HAP-1 (cell line): ENCODE results near the gene ICAM2.
"Not testable (repeated sequence)": the region's sequence is repeated elsewhere in the genome, so short reads cannot be mapped to it uniquely, and the experiment has no call there.

ENCODE experiments used
- DNase-seq, 2 experiments: peaks; one replicate each; pipeline ENCODE4 v3.0.0-alpha.2; 2016 to 2020; ENCODE audit warnings: low spot score in 2 of 2
- H3K27me3 ChIP-seq: fragments of 250-450 bp; sonication (Bioruptor Pico); 2 replicates; pipeline ENCODE4 v1.5.1; 2020; ENCODE audit warnings: low read depth, mild to moderate bottlenecking, moderate library complexity
- H3K36me3 ChIP-seq: fragments of 250-450 bp; sonication (Bioruptor Pico); replicated peaks from 2 replicates; pipeline ENCODE4 v1.5.1; 2020; ENCODE audit warnings: mild to moderate bottlenecking
- H3K4me1 ChIP-seq: fragments of 250-450 bp; sonication (Bioruptor Pico); 2 replicates; pipeline ENCODE4 v1.5.1; 2020; ENCODE audit warnings: mild to moderate bottlenecking
- H3K4me3 ChIP-seq: fragments of 250-450 bp; sonication (Bioruptor Pico); 2 replicates; pipeline ENCODE4 v1.5.1; 2020; ENCODE audit warnings: mild to moderate bottlenecking, moderate library complexity
- H3K9me3 ChIP-seq: fragments of 250-450 bp; sonication (Bioruptor Pico); 2 replicates; pipeline ENCODE4 v1.5.1; 2020; ENCODE audit warnings: mild to moderate bottlenecking, moderate library complexity
- in situ Hi-C: fragments of 300-500 bp; cut with MboI; formaldehyde crosslinking; loops from 3 replicates; pipeline ENCODE4 v1.14.3; 2020; ENCODE audit warnings: low sequenced_read_pairs, inconsistent platforms, mixed read lengths

Gene ICAM2

DNA sequence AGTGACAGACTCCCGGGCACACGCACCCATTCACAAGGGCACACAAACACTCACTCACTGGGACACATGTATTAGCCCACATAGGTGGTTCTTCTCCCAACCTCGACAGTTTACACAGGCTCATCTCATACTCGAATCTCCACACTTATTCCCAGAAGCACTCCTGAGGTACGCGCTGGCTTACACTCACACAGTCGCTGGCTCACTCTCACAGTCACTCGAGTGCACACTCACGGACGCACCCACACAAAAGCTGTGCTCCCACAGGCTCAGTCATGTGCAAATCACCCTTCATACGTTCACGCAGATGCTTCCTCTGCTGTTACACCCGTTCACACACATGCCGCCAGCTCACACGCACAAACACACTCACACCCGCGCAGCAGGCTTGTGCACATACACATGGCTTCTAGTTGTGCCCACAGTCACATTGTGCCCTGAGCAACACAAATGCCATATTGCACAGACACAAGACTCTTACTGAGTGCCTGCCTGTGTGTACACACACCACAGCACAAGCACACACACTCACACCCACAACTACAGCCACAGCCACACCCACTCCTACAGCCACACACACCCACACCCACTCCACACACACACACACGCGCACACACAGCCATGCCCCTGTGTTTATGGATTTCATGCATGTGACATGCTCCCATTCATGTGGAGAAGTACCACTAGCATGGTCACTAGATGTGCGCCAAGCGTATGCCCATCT, 30.6 kb downstream of the ICAM2 start:
- no peaks in the 10 kb centered on the region for H3K36me3 ChIP-seq
- no peaks in the 10 kb centered on the region for H3K4me1 ChIP-seq
- no peak overlapping the region for H3K4me3 ChIP-seq
- no peaks in the 10 kb centered on the region for H3K9me3 ChIP-seq
- H3K27me3 ChIP-seq: peaks cover 15% of the 10 kb centered on the region
- DNase-seq: no peak
- in situ Hi-C loops: no loop called here

DNA sequence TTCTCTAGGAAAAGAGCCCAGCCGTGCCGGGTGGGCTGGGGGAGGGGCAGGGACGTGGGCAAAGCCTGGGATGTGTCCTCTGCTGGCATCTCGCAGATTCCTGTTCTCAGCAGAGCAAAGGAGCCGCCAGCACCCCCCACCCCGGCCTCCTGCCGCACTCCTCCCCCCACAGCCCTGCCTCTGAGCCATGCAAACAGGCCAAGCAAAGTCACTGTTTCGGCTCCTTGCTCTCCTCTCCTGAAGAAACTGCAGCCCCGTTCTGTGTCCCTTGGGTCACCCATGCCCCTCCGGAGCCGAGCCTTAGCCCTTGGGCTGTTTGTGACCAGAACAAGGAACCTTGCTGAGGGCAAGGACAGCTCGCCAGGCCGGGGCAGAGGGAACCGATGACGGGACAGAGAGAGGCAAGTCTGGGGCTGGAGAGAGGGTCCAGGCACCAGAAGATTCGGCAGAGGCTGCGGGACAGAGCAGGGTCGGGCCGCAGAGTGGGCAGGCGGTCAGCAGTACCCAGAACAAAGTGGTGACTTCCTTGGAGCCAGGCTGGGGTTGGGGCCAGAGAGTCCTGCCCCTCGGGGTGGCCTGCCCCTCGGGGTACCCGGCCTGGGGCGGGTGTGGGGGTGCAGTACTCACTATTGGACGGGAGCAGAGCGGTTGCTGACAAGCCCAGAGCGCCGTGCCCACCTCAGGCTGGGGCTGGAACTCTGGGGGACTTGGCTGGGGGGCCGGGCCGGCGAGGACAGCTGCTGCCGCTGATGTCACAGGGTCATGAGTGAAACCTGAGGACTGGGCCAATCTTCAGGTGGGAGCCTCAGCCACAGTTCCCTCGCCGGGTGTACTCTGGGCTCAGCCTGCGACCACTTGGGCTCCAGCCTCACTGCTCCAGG, 31.5 kb downstream of the ICAM2 start:
- H3K9me3 ChIP-seq: no peaks in the 10 kb centered on the region
- in situ Hi-C loops: no loop called here
- H3K27me3 ChIP-seq: peaks cover 13% of the 10 kb centered on the region
- H3K36me3 ChIP-seq: no peaks in the 10 kb centered on the region
- H3K4me3 ChIP-seq: no peak overlapping the region
- H3K4me1 ChIP-seq: no peaks in the 10 kb centered on the region
- DNase-seq: no peak

DNA sequence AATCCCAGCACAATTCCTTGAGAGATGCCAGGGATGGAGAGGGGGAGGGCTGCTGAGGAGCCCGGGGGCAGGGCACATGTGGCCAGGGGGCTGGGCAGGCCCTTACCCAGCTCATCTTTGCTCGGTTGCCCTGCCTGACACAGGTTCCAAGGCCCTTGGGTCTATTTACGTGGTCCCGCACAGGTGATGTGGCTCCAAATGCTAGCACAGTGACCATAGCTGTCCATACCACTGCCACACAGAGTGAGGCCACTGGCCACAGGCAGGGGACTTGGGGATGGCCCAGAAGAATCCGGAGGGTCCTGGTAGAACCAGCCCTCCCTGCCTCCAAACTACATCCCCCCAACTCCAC, 32.3 kb downstream of the ICAM2 start:
- in situ Hi-C loops: no loop called here
- H3K36me3 ChIP-seq: no peaks in the 10 kb centered on the region

DNA sequence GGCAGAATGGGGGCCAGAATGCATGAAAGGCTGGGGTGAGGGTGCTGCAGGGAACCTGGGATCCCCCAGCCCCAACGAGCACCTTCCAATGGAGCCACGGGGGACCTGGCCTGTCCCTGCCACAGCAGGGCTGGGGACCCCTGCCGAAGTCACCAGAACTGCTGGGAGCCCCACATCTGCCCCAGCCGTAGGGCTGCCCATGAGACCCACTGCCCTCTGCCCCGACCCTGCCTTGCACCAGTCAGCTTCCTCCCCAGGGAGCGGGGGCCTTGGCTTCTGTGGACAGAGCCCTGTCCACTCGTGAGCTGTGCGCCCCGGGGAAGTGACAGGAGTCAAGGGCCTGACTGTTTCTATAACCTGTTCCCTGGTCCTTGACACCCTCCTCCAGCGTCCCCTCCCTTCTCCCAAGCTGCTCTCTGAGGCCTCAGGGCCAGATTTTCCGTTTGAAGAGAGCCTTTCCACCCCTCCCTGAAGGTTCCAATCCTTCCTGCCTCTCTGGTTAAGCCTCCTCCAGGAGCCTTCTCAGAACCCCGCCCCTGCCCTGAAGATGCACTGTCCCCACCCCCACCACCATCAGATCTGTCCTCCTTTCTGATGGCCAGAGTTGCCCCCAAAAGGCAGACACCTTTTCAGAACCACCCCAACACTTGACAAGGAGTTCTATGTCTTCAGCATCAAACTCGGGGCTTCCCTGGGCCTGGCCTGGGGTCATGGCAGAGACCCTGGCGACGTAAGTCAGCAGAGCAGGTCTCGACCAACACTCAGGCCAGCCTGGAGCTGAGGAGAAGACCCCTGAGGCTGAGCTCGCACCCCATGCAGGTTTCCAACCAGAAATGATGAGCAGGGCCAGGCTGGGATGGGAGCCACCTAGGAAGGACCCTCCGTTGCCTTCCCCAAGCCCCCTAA, 33.0 kb downstream of the ICAM2 start:
- no peaks in the 10 kb centered on the region for H3K4me1 ChIP-seq
- H3K4me3 ChIP-seq: no peak overlapping the region
- H3K27me3 ChIP-seq: peaks cover 6% of the 10 kb centered on the region; the same call in 1 of the 2 replicates
- no peaks in the 10 kb centered on the region for H3K36me3 ChIP-seq
- DNase-seq: no peak
- no peaks in the 10 kb centered on the region for H3K9me3 ChIP-seq
- in situ Hi-C loops: no loop called here

More for the DNA sequence above, 32.3 kb downstream of the ICAM2 start:
- DNase-seq: no peak
- Histone ChIP-seq H3K4me1 (no peaks in the 10 kb centered on the region), H3K27me3 (peaks cover 7% of the 10 kb centered on the region; the same call in 1 of the 2 replicates), H3K9me3 (no peaks in the 10 kb centered on the region), H3K4me3 (no peak overlapping the region)

DNA sequence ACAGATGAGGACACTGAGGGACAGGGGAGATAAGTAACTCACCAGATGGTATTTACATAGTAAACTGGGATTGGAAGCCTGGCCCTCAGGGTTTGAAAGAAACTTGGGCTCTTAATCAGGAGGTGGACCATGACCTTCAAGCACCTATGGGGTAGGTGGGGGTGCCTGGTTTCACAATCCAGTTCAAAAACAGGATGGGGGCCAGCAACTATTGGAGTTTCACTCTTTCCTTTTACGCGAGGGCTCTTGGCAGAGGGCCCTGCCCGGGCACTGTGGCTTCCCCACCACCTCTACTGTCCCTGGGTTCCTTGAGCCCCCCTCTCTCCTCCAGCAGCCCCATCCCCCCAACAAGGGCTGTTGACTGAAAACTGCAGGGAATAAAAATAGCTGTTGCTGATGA, 33.6 kb downstream of the ICAM2 start:
- in situ Hi-C loops: no loop called here
- Histone ChIP-seq H3K36me3 (no peaks in the 10 kb centered on the region), H3K4me3 (no peak overlapping the region), H3K9me3 (no peaks in the 10 kb centered on the region; the same call in 1 of the 2 replicates), H3K27me3 (no peaks in the 10 kb centered on the region), H3K4me1 (no peaks in the 10 kb centered on the region)
- no peak for DNase-seq

DNA sequence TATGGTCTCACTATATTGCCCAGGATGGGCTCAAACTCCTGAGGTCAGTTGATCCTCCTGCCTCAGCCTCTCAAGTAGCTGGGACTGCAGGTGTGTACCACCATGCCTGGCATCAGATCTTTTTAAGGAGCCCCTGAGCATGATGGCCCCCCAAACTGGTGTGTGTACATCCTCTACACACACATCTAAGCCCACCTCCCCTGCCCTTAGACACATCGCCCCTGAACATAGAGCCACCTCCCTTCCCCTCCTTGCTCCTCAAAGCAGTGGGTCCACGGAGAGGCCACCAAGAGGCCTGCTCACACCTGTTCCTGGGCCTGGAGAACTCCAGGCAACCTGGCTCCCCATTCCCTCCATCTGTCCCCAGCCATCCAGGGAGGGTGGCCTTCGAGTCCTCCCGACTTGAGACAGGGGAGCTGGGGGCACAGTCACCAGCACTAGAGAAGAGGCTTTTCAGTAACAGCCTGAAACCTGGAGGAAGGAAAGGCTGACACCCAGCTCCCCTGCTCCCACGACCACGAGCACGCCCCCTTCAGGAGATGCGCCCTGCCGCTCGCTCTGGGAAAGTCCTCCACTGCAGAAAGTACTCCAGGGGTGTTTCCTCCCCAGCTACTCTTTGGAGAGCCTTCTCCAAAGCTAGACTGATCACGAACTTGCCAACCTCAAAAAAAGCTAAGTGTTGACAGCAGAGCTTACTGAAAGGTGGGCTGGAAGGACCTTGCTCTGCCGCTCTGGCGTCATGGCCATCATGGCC, 34.9 kb downstream of the ICAM2 start:
- H3K36me3 ChIP-seq: no peaks in the 10 kb centered on the region
- H3K4me3 ChIP-seq: no peak overlapping the region
- DNase-seq: no peak
- H3K27me3 ChIP-seq: no peaks in the 10 kb centered on the region
- H3K9me3 ChIP-seq: no peaks in the 10 kb centered on the region; the same call in 1 of the 2 replicates
- in situ Hi-C loops: no loop called here
- no peaks in the 10 kb centered on the region for H3K4me1 ChIP-seq

DNA sequence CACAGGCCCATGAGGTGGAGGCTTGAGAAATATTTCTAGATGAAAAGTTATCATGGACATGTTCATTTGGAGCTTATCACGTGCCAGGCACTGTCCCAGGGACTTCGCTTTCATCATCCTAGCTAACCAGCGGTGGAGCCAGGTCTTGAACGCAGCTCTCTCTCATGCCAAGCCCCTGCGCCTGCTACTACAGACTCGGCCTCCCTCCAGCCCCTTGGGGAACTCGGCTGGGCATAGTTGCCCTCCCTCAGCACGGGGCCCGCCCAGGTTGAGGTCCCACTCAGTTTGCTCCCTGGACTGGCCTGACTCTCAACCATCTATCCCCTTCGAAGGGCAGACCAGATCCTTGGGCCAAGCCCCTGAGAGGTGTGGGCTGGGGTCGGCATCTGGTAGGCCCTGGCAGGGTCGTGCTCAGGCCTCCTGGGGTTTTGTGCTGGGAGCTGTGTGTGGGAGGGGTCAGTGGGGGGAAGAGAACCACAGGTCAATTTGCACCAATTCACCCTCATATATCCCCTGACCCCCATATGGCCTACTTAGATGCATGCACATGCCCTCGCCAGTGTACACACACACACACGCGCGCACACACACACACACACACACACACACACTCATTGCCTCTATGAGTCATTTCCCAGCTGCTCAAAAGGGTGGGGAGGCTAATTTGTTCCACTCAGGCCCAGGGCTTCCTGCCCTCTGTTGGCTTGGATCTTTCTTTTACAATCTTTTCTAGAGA, 35.6 kb downstream of the ICAM2 start:
- Histone ChIP-seq H3K9me3 (no peaks in the 10 kb centered on the region; the same call in 1 of the 2 replicates), H3K27me3 (no peaks in the 10 kb centered on the region), H3K4me1 (no peaks in the 10 kb centered on the region), H3K36me3 (no peaks in the 10 kb centered on the region), H3K4me3 (no peak overlapping the region)
- DNase-seq: no peak
- in situ Hi-C loops: no loop called here

DNA sequence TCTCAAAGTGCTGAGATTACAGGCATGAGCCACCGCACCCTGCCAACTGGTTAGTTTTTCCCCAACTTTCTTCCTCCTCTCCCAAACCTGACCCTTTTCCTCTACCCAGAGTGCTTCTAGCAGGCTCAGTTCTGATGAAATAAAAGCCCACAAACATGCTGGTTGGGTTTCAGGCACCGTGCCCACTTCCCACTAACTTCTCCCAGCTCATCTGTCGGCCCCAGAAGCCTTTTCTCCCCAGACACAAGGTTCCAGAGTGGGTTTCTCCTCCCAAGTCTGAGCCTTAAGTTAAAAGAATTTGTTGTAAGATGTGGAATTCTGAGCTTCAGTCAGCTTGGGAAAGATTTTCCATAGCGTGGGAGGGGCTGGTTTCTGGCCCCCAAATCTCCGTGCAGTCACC, 36.2 kb downstream of the ICAM2 start:
- Histone ChIP-seq H3K4me3 (no peak overlapping the region), H3K27me3 (no peaks in the 10 kb centered on the region), H3K9me3 (no peaks in the 10 kb centered on the region; the same call in 1 of the 2 replicates), H3K4me1 (no peaks in the 10 kb centered on the region), H3K36me3 (no peaks in the 10 kb centered on the region)
- DNase-seq: no peak
- in situ Hi-C loops: no loop called here

DNA sequence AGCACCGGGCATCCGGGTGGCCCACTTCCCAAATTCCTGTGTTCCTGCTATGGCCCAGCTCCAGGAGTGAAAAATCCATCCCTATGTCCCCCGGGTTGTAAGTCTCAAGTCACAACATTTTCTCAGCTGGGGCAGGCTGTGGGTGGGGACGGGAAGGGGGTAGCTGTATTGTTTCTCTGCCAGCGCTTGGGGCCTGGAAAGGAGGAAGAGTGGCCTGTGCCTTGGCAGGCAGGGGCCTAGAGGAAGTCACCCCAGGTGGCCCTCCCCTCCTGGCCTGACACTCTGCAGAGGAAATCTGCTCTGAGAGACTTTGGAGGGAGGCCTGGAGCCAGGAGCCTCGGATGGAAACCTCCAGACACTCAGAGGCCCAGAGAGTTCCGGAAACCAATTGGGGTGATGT, 37.1 kb downstream of the ICAM2 start:
- no peaks in the 10 kb centered on the region for H3K27me3 ChIP-seq
- DNase-seq: no peak
- no peaks in the 10 kb centered on the region for H3K36me3 ChIP-seq
- H3K4me1 ChIP-seq: no peaks in the 10 kb centered on the region
- H3K4me3 ChIP-seq: no peak overlapping the region
- H3K9me3 ChIP-seq: no peaks in the 10 kb centered on the region; the same call in 1 of the 2 replicates
- in situ Hi-C loops: no loop called here

DNA sequence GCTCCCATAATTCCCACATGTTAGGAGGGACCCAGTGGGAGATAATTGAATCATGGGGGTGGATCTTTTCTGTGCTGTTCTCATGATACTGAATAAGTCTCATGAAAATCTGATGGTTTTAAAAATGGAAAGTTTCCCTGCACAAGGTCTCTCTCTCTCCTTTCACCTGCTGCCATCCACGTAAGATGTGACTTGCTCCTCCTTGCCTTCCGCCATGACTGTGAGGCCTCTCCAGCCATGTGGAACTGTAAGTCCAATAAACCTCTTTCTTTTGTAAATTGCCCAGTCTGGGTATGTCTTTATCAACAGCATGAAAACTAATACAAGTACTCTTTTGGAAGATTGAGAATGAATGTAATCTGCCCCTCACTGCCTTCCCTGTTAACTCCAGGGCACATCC, 37.8 kb downstream of the ICAM2 start:
- in situ Hi-C loops, H3K4me1 ChIP-seq, DNase-seq, H3K9me3 ChIP-seq, H3K4me3 ChIP-seq, H3K27me3 ChIP-seq, H3K36me3 ChIP-seq: not testable (repeated sequence)

DNA sequence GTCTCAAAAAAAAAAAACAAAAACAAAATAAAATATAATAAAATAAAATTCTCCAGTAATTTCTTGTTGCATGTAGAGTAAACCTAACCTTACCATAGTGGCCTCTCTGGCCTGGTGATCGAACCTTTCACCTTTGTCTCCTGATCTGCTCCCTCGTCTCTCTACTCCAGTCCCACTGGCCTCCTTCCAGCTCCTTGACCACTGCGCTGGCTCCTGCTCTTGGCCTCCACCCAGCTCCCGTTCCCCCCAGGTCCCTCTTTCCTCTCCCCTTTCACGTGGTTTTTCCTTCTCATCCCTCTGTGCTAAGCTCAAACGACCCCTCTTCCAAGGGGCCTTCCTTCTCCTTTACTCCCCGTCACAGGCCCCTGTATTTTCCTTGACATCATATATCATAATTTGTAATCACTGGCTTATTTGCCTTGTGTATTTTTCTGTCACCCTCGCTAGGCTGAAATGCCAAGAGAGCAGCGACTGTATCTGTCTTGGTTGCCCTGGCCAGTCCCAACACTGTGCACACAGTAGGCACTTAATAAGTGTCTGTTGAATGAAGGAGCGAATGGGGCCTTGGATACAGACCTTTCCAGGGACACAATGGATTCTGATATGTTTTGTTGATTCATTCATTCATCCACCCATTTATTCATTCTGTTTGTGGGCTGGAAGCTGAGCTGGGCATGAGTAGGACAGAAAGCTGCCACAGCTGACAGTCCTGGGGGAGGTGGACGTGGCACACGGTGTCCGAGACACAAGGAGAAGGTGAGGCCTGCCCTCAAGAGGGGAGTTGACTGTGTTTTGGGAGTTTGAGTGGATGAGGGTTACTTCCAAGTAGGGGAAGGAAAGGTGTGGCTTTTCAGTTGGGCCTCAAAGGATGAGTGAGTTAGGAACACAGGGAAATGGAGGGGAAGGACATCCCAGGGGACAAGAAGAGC, 41.9 kb downstream of the ICAM2 start:
- no peak for DNase-seq
- H3K9me3 ChIP-seq: no peaks in the 10 kb centered on the region; the same call in 1 of the 2 replicates
- no peak overlapping the region for H3K4me3 ChIP-seq
- H3K27me3 ChIP-seq: peaks cover 10% of the 10 kb centered on the region; the same call in 1 of the 2 replicates
- in situ Hi-C loops: no loop called here
- no peaks in the 10 kb centered on the region for H3K4me1 ChIP-seq
- no peaks in the 10 kb centered on the region for H3K36me3 ChIP-seq

DNA sequence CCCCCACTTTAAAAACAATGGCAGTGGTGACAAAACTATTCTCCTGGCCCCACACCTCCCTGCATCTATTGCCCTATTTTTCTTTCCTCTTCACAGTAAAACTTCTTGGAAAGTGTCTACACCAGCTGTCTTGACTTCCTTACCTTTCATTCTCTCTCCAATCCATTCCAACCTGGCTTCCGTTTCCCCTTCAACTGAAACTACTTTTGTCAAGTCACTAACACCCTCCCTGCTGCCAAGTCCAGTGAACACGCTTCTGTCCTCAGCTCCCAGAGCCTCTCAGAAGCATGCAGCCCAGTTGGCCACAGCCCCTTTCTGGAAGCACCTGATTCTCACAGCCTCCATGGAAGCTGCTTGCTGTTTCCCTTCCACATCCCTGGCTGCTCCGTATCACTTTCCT, 43.7 kb downstream of the ICAM2 start:
- H3K9me3 ChIP-seq: no peaks in the 10 kb centered on the region
- DNase-seq: no peak
- H3K4me3 ChIP-seq: no peak overlapping the region
- in situ Hi-C loops: no loop called here
- H3K27me3 ChIP-seq: peaks cover 10% of the 10 kb centered on the region; the same call in 1 of the 2 replicates
- H3K4me1 ChIP-seq: no peaks in the 10 kb centered on the region
- H3K36me3 ChIP-seq: no peaks in the 10 kb centered on the region
